GM19452 (cell line): Measurements from ENCODE around the gene ITGB2.

ENCODE experiments used
- ATAC-seq: cut with Tn5 transposase; IDR thresholded peaks from one replicate; pipeline ENCODE4 v1.9.1; 2021; ENCODE audit not compliant: unreplicated experiment

Gene ITGB2

GRCh38 chr21:44955798-44956175 is 35.1 kb upstream of the ITGB2 start:
- no peak for ATAC-seq

GRCh38 chr21:44955141-44955797 is 34.6 kb upstream of the ITGB2 start:
- no peak for ATAC-seq

- ATAC-seq = no peak
Observed at GRCh38 chr21:44954281-44954771, 33.6 kb upstream of the ITGB2 start.

GRCh38 chr21:44953628-44954021 is 32.9 kb upstream of the ITGB2 start:
- ATAC-seq = no peak

- no peak for ATAC-seq
Observed at GRCh38 chr21:44952929-44953627, 32.4 kb upstream of the ITGB2 start.

- ATAC-seq = no peak
Observed at GRCh38 chr21:44952116-44952928, 31.6 kb upstream of the ITGB2 start.

- ATAC-seq = no peak
Observed at GRCh38 chr21:44951186-44951915, 30.7 kb upstream of the ITGB2 start.

GRCh38 chr21:44950351-44950750 is 29.7 kb upstream of the ITGB2 start:
- no peak for ATAC-seq

GRCh38 chr21:44949779-44950198 is 29.1 kb upstream of the ITGB2 start:
- ATAC-seq = no peak

- no peak for ATAC-seq
Observed at GRCh38 chr21:44949161-44949778, 28.6 kb upstream of the ITGB2 start.

- ATAC-seq = no peak
Observed at GRCh38 chr21:44948426-44949120, 27.9 kb upstream of the ITGB2 start.

- no peak for ATAC-seq
Observed at GRCh38 chr21:44947930-44948331, 27.2 kb upstream of the ITGB2 start.

GRCh38 chr21:44947111-44947929 is 26.6 kb upstream of the ITGB2 start:
- no peak for ATAC-seq

- no peak for ATAC-seq
Observed at GRCh38 chr21:44946254-44947041, 25.7 kb upstream of the ITGB2 start.

- no peak for ATAC-seq
Observed at GRCh38 chr21:44944596-44944995, 23.9 kb upstream of the ITGB2 start.

- ATAC-seq = no peak
Observed at GRCh38 chr21:44943686-44944550, 23.2 kb upstream of the ITGB2 start.

- no peak for ATAC-seq
Observed at GRCh38 chr21:44943005-44943685, 22.4 kb upstream of the ITGB2 start.
